ENCODE data around the gene TENM4.

Gene TENM4

DNA sequence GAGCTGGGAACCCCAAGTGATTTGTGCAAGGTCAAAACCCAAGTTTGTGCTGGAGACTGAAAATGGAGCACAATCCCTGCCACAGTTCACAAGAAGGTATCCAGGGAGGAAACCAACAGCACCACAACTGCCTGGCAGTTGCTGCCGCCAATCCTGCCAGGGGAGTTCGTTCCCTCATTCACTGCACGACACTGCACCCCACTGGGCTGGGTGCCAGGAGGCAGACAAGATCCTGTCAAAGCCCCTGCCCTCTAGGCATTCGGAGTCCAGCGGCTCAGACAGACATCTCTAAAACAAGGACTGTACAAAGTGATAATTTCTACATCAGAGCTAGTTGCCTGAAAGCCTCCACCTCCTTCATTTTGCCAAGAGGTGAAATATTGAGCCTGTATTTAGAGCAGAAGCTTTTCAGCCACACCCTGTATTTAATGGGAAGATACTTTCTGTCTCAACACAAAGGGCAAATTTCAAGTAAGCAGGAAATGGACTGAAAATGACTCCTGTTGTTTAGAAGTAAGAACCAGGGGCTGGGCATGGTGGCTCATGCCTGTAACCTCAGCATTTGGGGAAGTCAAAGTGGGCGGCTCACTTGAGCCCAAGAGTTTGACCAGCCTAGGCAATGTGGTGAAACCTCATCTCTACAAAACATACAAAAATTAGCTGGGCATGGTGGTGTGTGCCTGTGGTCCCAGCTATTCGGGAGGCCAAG is 588.8 kb downstream of the TENM4 start:
- Histone ChIP-seq H3K9ac (ENCODE audit: low read depth, low read length) (no peak overlapping the region), H3K27me3 (ENCODE audit: insufficient read depth, low read length, poor library complexity) (peaks cover 22% of the 10 kb centered on the region), H3K9me3 (ENCODE audit: insufficient read depth, low read length, severe bottlenecking) (no peaks in the 10 kb centered on the region), H3K4me3 (ENCODE audit: low read depth in 1 of 2, low read length in 2 of 2) (no peak overlapping the region), H3K4me1 (ENCODE audit: insufficient read depth, low read length) (no peaks in the 10 kb centered on the region), H2AFZ (ENCODE audit: low read depth, low read length) (no peak overlapping the region), H3K4me2 (ENCODE audit: insufficient read depth, low read length) (no peak overlapping the region), H3K79me2 (ENCODE audit: insufficient read depth, low read length) (no peaks in the 10 kb centered on the region), H4K20me1 (ENCODE audit: insufficient read depth, low read length) (no peaks in the 10 kb centered on the region), H3K36me3 (ENCODE audit: insufficient read depth, low read length) (no peaks in the 10 kb centered on the region), H3K27ac (ENCODE audit: low read length) (no peak overlapping the region)
- no peak for ATAC-seq (ENCODE audit: insufficient read depth, low read depth)
- DNase-seq: no peak
- TF ChIP-seq EZH2 (IDR thresholded peaks at IDR 0.05; ENCODE audit: borderline replicate concordance, low read depth, low read length, severe bottlenecking): no peak
- TF ChIP-seq, protein P1, sequence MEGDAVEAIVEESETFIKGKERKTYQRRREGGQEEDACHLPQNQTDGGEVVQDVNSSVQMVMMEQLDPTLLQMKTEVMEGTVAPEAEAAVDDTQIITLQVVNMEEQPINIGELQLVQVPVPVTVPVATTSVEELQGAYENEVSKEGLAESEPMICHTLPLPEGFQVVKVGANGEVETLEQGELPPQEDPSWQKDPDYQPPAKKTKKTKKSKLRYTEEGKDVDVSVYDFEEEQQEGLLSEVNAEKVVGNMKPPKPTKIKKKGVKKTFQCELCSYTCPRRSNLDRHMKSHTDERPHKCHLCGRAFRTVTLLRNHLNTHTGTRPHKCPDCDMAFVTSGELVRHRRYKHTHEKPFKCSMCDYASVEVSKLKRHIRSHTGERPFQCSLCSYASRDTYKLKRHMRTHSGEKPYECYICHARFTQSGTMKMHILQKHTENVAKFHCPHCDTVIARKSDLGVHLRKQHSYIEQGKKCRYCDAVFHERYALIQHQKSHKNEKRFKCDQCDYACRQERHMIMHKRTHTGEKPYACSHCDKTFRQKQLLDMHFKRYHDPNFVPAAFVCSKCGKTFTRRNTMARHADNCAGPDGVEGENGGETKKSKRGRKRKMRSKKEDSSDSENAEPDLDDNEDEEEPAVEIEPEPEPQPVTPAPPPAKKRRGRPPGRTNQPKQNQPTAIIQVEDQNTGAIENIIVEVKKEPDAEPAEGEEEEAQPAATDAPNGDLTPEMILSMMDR (IDR thresholded peaks at IDR 0.05; ENCODE audit: borderline replicate concordance, extremely low read depth, low read length, poor library complexity, severe bottlenecking): no peak

DNA sequence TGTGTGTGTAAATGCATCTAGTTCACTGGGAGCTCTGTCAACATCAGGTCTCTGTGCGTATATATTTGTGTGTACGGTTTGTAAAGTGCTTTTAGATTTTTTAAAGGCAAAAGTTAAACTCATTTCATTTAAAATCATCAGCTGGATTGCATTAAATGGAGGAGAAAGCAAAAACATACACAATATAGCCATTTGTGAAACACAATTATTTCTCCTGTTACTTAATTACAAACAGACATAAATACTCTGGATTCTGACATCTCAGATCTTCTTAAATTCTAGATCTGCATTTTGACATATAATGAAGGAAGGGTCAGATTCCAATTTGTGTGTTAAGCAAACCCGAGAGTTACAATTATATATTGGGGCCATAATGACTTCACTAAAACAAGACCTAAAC is 590.8 kb downstream of the TENM4 start:
- Histone ChIP-seq H3K4me3 (ENCODE audit: low read depth in 1 of 2, low read length in 2 of 2) (no peak overlapping the region), H3K4me1 (ENCODE audit: insufficient read depth, low read length) (no peaks in the 10 kb centered on the region), H3K27ac (ENCODE audit: low read length) (no peak overlapping the region), H2AFZ (ENCODE audit: low read depth, low read length) (no peak overlapping the region), H3K27me3 (ENCODE audit: insufficient read depth, low read length, poor library complexity) (peaks cover 12% of the 10 kb centered on the region), H3K4me2 (ENCODE audit: insufficient read depth, low read length) (no peak overlapping the region), H3K9ac (ENCODE audit: low read depth, low read length) (no peak overlapping the region), H3K79me2 (ENCODE audit: insufficient read depth, low read length) (no peaks in the 10 kb centered on the region), H3K36me3 (ENCODE audit: insufficient read depth, low read length) (no peaks in the 10 kb centered on the region), H4K20me1 (ENCODE audit: insufficient read depth, low read length) (no peaks in the 10 kb centered on the region), H3K9me3 (ENCODE audit: insufficient read depth, low read length, severe bottlenecking) (no peaks in the 10 kb centered on the region)
- no peak for DNase-seq
- TF ChIP-seq, protein P1 (IDR thresholded peaks at IDR 0.05; ENCODE audit: borderline replicate concordance, extremely low read depth, low read length, poor library complexity, severe bottlenecking): no peak
- TF ChIP-seq EZH2 (IDR thresholded peaks at IDR 0.05; ENCODE audit: borderline replicate concordance, low read depth, low read length, severe bottlenecking): no peak
- no peak for ATAC-seq (ENCODE audit: insufficient read depth, low read depth)

DNA sequence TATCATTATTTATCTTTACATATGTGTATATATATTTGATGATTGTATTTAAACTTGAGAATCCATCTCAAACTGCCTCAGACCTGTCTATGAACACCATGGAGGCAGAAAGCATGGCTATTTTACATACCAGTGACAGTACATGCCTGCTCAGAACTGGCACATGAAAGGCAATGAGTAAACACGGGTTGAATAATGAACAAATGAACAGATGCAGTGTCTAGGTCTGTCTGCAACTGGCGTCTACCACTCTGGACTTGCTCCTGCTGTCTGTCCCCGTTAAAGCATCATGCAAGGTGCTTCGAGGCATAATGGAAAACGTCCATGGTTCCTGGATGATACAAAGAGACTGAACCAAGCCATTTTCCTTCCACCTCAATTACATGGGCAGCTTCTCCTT is 594.6 kb downstream of the TENM4 start:
- no peak overlapping the region for H3K27ac ChIP-seq (ENCODE audit: low read length)
- no peaks in the 10 kb centered on the region for H3K9me3 ChIP-seq (ENCODE audit: insufficient read depth, low read length, severe bottlenecking)
- peaks cover 11% of the 10 kb centered on the region for H3K27me3 ChIP-seq (ENCODE audit: insufficient read depth, low read length, poor library complexity)
- ATAC-seq (ENCODE audit: insufficient read depth, low read depth) (no peak), DNase-seq (no peak)
- H3K36me3 ChIP-seq (ENCODE audit: insufficient read depth, low read length): no peaks in the 10 kb centered on the region
- no peaks in the 10 kb centered on the region for H4K20me1 ChIP-seq (ENCODE audit: insufficient read depth, low read length)
- no peak overlapping the region for H3K4me2 ChIP-seq (ENCODE audit: insufficient read depth, low read length)
- H3K79me2 ChIP-seq (ENCODE audit: insufficient read depth, low read length): no peaks in the 10 kb centered on the region
- no peak overlapping the region for H3K4me3 ChIP-seq (ENCODE audit: low read depth in 1 of 2, low read length in 2 of 2)
- H3K4me1 ChIP-seq (ENCODE audit: insufficient read depth, low read length): no peaks in the 10 kb centered on the region
- H3K9ac ChIP-seq (ENCODE audit: low read depth, low read length): no peak overlapping the region
- TF ChIP-seq, protein P1 (IDR thresholded peaks at IDR 0.05; ENCODE audit: borderline replicate concordance, extremely low read depth, low read length, poor library complexity, severe bottlenecking): no peak
- no peak for TF ChIP-seq EZH2 (IDR thresholded peaks at IDR 0.05; ENCODE audit: borderline replicate concordance, low read depth, low read length, severe bottlenecking)
- H2AFZ ChIP-seq (ENCODE audit: low read depth, low read length): no peak overlapping the region

Data from DND-41 (cell line).